Fibroblast of skin of back (primary cell): ENCODE results near the gene SPATA20.

Source experiments
- DNase-seq: peaks from one replicate; pipeline ENCODE4 v3.0.0-alpha.2; 2013

Gene SPATA20

DNA sequence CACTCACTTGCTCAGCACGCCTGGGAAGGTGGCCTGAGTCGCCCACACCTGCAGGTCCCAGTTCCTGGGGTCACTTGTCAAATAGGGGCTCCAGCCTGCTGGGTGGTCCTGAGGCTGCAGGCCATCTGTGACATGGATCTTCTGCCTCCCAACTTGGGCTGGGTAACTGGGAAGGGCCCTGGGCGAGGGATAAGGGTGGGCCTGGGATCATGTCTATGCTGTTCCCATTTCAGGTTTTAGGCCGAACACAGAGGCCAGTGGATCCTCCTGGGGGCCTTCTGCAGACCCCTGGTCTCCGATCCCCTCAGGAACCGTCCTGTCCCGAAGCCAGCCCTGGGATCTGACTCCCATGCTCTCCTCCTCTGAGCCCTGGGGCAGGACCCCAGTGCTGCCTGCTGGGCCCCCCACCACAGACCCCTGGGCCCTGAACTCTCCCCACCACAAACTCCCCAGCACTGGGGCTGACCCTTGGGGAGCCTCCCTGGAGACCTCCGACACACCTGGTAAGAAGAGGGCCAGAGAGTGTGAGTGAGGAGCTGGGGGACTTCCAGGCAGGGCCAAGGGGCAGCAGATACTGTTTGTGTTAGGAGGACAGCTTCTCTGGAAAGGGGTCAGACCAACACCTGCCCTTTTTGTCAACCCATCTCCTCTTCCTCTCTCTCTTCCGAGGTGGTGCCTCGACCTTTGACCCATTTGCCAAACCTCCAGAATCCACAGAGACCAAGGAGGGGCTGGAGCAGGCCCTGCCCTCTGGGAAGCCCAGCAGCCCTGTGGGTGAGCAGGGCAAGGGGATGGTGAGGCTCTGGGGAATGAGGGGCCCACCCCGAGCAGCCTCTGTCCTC is 6.2 kb upstream of the SPATA20 start:
- DNase-seq = no peak

DNA sequence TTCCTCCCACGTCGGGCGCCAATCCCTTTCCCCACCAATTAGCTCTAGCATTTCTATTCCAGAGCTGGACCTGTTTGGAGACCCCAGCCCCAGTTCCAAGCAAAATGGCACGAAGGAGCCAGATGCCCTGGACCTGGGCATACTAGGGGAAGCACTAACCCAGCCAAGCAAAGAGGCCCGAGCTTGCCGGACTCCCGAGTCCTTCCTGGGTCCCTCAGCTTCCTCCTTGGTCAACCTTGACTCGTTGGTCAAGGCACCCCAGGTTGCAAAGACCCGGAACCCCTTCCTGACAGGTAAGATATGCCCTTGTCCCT is 5.6 kb upstream of the SPATA20 start:
- no peak for DNase-seq

DNA sequence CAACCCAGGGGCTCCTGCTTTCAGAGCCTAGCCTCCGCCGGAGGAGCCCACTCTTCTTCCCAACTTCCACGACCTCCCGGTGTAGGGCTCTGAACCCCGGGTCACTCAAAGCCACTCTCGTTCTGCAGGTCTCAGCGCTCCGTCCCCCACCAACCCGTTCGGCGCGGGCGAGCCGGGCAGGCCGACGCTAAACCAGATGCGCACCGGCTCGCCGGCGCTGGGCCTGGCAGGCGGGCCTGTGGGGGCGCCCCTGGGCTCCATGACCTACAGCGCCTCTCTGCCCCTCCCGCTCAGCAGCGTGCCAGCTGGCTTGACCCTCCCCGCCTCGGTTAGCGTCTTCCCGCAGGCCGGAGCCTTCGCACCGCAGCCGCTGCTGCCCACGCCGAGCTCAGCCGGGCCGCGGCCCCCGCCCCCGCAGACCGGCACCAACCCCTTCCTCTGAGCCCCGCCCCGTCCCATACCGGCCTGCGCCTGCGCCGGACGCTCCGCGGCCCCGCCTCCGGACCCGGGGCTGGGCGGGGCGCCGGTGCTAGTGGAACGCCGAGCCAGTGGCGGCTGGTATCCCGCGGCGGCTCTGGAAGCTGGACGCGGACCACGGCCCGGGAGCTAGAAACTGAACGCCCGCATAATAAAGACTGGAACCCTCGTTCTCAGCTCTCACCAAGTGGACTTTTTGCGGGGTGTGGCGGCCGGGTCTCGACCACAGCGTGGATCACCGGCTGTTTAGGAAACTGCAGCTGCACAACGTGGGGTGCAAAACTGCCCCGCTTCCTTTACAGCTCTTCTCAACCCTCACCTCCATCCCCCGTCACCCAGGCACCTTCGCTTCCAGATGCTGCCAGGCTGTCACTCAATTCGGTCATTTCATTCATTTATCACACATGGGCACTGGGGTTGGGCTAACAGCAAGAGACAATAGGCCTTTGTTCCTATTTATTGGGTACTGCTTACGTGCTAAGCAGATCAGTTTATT is 5.0 kb upstream of the SPATA20 start:
- DNase-seq = peak; percentile 82

DNA sequence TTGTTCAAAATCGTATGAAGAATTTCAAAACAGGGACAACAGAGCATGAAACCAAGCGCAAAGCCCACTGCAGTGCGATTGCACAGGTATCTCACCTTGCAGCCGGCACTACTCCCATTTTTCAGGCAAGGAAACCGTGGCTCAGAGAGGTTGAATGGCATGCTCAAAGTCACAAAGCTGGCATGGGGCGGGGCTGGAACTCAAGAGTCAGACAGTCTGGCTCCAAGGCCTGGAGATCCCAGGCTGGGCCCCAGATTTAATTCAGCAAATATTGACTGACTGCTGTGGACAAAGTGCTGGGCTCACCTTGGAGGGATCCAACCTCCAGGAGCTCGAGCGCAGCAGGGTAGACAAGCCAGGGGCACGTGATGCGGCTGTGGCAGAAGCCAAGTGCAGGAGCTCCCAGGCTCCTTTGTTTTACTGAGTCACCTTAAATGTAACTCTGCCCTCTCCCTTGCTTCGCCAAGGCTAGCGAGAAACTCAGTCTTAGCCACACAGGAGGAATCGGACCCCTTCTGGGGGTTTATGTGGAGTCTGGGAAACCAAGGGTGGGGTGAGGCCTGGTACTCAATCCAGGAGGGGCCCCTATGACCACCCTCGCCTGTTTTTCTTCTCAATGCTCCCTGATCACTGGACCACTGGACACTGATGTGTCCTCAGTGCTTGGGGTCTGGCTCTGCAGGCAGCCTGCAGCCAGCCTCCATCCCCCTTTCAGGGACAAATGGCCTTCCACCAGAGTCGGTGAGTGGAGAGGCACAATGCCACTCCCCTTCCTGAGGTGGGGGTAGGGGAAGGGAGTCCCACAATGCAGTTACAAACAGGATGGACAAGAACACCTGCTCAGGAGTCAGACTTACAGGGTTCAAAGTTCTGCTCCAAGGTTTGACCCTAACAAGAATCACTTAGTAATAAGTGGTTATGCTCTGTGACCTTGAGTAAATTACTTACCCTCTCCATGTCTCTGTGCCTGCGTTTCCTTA is 3.9 kb upstream of the SPATA20 start:
- DNase-seq = no peak

DNA sequence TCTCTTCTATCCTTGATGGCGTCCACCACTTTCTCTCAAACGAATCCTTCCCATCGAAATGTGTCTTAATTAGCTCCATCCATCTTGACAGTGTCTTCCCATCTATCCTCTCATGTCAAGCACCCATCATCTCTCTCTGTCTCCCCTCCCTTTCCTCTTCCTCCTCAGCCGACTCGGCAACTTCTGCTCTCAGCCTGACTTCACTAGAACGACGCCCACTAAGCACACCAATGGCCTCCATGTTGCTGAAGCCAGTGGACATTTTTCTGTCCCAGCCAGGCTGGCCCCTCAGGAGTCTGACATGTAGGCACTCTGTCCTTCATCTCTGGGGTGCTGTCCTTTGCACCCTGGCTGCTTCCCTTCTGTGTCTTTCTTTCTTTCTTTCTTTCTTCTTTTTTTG is 2.5 kb upstream of the SPATA20 start:
- no peak for DNase-seq

DNA sequence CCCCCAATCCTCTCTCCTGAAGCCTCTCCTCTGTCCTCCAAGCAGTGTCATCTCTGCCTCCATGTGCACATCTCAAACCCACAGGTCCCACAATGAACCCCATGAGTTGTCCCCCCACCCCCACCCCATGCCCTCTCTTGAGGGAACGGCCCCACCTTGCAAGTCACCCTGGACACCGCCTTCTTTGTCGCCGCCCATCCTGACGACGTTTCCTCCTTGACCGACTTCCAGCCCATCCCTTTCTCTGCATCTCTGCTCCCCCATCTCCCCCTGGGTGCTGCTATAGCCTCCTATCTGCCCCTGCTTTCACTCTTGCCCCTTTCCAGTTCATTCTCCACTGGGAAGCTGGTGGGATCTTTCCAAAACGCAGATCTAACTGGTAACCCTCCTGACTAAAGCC is 1.7 kb upstream of the SPATA20 start:
- DNase-seq = no peak

DNA sequence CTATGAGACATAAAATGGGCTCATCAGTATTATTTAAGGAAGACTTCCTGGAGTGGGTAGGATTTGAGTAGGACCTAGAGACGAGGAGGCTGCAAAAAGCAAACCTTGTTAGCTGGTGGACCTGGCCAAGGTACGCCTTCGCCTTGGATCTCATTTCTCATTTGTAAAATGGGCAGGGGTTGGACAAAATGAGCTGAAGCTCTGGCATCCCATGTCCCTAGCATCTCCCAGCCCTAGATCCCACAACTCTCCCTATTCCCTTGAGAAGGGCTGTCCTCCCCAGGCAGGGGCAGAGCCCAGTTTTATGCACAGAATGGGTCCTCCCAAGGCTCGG is 306 bp upstream of the SPATA20 start:
- no peak for DNase-seq

DNA sequence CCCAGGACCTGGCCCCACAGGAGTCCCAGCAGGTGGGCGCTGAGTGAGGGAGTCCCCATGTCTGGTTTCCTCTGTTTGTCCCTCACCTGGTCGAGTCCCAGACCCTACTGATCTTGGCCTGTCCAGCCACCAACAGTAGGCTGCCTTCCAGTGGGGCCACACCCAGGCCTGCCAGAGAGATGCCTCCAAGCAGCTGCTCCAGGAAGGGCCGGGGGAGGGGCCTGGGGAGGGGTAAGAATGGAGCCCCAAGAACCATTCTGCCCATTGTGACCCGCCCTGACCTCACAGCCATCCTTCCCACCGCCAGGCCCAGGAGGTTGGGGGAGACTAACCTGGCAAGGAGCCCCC is 736 bp downstream of the SPATA20 start:
- no peak for DNase-seq

DNA sequence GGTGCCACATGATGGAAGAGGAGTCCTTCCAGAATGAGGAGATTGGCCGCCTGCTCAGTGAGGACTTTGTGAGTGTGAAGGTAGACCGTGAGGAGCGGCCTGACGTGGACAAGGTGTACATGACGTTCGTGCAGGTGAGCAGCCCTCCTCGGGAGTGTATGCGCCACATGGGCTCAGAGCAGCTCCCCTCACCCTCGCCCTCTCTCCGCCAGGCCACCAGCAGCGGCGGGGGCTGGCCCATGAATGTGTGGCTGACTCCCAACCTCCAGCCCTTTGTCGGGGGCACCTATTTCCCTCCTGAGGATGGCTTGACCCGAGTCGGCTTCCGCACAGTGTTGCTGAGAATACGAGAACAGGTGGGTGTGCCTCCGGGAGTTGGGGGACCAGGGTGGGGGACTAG is 1.9 kb downstream of the SPATA20 start:
- DNase-seq = no peak

DNA sequence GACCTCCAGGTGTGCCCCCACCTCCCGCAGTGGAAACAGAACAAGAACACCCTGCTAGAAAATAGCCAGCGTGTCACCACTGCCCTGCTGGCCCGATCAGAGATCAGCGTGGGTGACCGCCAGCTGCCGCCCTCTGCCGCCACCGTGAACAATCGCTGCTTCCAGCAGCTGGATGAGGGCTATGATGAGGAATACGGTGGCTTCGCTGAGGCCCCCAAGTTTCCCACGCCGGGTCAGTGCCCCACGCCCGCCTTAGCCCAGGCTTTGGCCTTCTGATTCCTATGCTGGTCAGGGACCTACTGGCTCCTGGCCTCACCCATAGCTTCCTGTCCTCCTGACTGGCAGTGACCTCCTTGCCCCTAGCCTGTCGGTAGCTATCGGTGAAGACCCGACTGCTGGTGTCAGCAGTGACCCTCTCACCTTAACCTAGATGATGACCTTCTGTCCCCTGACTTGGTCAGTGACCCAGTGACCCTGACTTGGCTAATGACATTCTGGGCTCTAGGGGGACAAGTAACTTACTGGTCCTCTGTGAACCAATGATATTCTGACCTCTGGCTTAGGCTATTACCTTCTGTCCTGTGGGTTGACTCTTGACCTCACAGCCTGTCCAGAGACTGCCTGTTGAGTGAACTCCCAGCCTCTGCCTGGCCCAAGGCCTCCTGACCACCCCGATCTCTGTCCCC is 2.4 kb downstream of the SPATA20 start:
- no peak for DNase-seq

DNA sequence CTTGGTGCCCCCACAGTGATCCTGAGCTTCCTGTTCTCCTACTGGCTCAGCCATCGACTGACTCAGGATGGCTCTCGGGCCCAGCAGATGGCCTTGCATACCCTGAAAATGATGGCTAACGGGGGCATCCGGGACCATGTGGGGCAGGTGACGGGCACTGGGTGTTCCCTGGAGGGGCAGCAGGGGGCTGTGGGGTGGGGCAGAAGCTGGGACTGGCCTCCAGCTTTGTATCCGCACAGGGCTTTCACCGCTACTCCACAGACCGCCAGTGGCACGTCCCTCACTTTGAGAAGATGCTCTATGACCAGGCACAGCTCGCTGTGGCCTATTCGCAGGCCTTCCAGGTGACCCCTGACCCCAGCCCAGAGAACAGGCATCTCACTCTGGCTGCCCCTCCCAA is 3.0 kb downstream of the SPATA20 start:
- no peak for DNase-seq

DNA sequence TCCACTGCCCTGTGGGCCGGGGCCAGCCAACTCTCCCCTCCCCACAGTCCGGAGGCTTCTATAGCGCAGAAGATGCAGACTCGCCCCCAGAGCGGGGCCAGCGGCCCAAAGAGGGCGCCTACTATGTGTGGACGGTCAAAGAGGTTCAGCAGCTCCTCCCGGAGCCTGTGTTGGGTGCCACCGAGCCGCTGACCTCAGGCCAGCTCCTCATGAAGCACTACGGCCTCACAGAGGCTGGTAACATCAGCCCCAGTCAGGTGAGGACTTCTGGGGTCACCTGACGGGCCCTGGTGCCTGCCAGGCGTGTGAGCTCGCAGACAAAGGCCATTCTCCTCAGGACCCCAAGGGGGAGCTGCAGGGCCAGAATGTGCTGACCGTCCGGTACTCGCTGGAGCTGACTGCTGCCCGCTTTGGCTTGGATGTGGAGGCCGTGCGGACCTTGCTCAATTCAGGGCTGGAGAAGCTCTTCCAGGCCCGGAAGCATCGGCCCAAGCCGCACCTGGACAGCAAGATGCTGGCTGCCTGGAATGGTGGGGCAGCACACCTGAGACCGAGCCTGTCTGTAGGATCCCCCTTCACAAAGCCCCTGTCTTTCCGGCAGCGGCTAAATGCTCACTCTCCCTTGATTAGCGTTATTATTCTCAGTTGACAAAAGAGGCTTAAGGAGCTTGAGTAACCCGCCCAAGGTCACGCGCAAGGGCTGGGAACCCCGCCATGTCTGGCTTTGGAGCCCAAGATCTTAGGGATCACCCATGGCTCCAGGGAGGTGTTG is 3.9 kb downstream of the SPATA20 start:
- peak; percentile 71 for DNase-seq

DNA sequence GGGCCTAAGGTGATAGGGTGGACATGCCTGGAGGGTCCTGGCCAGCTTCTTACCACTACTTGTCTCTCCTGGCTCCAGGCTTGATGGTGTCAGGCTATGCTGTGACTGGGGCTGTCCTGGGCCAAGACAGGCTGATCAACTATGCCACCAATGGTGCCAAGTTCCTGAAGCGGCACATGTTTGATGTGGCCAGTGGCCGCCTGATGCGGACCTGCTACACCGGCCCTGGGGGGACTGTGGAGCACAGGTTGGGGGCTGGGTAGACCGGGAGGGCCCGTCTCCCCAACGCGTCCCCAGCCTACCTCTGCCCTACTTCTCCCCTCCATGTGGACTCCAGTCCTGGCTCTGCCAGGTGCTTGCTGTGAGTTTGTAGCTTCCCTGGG is 4.5 kb downstream of the SPATA20 start:
- DNase-seq = no peak

DNA sequence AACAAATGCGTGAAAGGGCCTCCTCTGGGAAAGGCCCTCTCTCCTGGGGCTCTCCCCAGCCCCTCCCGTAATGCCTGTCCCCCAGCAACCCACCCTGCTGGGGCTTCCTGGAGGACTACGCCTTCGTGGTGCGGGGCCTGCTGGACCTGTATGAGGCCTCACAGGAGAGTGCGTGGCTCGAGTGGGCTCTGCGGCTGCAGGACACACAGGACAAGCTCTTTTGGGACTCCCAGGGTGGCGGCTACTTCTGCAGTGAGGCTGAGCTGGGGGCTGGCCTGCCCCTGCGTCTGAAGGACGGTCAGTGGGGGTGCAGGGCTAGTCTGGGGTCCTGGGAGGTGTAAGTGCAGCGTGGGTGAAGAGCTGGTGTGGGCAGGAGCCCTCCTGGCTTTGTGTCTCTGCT is 4.9 kb downstream of the SPATA20 start:
- DNase-seq = no peak

DNA sequence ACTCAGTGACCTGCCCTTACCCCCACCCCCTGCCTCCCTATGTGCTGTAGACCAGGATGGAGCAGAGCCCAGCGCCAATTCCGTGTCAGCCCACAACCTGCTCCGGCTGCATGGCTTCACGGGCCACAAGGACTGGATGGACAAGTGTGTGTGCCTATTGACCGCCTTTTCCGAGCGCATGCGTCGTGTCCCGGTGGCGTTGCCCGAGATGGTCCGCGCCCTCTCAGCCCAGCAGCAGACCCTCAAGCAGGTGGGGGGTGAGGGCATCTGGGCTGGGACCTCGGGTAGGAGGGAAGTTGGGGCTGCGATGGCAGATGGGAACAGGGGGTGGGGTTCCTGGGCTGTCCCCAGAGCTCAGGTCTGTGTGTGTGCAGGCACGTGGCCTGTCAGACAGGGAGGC is 7.2 kb downstream of the SPATA20 start:
- DNase-seq = no peak

DNA sequence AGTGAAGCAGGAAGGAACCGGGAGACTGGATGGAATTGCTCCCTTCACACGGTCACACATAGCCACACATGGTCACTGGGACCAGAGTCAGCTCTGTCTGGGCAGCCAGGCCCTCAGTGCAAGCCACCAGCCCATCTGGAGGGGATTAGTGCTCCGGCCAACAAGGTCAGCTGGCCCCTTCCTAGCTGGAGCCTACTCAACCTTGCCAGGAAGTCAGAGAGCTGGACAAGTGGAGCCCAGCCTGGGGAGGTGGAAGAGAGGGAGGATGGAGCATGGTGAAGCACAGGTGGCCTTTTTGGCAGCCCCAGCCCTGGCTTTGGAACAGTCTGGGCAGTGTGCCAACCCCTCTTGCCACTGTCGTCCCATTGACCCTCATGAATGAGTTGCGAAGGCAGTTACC is 9.8 kb downstream of the SPATA20 start:
- DNase-seq = no peak

DNA sequence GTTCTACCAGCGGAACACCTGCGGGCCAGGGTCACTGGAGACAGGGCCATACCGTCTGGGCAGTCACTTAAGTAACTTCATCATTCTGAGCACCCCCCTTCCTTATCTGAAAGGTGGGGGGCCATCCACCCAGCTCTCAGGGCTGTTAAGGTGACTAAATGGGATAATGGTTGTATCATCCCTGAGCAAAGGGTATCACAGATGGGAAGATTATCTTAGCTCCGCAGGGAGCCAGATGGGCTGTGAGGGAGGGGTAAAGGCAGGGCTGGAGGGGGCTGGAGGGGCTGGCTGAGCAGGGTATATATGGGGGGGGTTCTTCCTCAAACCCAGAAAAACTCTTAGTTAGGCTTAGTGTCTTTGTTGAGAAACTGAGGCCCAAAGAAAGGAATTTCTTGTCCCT is 10.7 kb downstream of the SPATA20 start:
- DNase-seq = no peak

DNA sequence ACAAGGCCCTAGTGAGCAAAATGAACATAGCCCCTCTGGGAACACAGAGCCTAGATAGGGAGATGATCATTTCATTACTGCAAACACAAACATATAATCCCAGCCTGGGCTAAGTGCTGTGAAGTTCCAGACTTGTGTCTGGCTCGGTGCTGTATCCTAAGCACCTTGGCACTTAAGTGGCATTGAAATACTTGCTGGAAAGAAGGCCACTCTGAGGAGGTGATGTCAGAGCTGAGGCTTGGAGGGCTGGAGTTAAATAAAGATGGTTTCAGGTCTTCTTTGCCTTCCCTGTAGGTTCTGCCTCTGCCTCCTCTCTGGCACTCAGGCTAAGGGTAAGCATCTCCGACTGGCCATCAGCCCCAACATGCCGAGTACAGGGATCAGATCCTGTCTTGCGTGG is 11.1 kb downstream of the SPATA20 start:
- no peak for DNase-seq

DNA sequence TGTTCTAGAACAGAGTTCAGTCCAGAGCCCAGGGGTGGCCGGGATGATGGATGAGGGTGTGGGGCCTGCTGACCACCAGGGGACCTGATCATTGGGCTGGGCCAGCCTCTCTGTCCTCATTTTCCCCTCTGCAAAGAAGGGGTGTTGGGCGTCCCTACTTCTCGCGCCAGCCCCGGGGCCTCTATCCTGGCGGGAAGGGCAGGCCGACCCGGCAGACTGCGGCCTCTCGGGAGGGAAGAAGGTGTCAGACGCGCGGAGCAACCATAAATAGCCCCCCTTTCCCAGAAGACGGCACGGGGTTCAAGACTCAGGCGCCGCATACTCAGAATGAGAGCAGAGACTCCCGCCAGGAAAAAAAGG is 11.6 kb downstream of the SPATA20 start:
- no peak for DNase-seq

DNA sequence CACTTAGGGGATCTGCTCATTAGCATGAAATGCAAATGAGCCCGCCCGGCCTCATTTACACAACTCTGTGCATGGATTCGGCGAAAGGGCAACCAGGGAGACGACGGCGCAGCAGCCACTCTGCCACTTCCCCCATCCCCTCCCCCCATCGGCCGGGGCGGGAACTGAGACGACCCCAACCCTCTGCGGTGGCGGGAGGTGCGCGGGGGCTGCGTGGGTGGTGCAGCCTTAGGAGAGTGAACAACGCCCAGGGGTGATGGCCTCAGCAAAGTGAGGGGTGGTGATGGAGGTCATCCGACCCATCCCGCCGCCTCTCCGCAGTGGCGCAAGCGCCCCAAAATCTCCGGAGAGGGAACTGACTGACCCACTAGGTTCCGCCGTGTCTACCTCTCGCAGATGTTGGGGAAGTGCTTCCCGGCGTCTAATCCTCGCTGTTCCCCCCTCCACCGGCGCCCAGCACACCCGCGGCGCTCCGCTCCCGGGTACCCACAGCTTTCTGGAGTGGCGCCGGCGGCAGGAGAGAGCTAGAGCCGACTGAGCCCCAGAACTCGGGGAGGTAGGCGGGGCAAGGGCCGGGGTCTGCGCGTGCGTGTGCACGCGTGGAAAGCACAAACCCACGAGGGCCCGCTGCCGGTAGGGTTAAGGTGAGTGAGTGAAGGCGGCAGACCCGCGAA is 12.1 kb downstream of the SPATA20 start:
- DNase-seq = no peak

DNA sequence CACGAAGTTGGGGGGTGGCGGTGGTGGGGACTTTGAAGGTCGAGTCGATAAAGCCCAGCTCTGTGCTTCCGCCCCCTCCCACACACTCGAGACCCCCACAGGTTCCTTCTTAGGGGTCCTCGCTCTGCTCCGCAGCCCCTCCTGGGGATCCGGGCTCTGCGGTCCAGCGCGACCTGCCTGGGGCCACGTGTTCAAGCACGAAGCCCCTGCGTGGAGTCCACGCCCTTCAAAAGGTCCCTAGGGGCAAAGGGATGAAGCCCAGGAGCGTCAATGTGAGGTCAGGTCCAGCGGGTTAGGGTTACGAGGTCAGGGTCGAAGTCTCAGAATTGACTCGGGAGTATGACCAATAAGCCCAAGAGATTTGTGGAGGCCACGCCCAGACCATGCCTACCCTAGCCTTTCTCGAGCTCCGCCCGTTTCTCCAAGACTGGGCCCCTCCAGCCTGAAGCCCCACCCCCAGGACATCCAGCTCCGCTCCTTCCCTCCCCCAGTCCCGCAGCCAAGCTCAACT is 12.8 kb downstream of the SPATA20 start:
- peak; percentile 54 for DNase-seq
